ENCODE results near the gene TLX2.

The TLX2 gene

DNA sequence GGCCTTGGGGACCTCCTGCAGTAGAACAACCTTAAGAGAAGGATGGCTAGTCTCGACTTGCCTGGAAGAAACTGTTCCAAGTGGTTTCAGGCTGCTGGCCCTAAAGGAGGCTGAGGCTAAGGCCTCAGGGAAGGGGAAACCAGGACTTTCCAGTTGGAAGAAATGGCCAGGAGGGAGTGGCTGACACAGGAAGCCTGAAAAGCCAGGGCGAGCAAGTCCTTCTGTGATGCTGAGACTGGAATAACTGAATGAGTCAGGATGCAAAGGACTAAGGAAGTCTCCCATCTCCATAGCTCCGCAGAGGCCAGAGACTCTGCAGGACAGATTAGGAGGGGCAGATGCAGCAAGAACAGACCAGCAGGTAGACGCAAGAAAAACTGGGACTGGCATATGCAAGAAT, 22.9 kb downstream of the TLX2 start:
- ATAC-seq (ENCODE audit: insufficient read depth, low read depth) (no peak), DNase-seq (no peak)
- no peaks in the 10 kb centered on the region for H3K4me1 ChIP-seq (ENCODE audit: insufficient read depth, low read length)
- H2AFZ ChIP-seq (ENCODE audit: low read depth, low read length), result no peak overlapping the region
- H3K79me2 ChIP-seq (ENCODE audit: insufficient read depth, low read length), result no peaks in the 10 kb centered on the region
- H3K9me3 ChIP-seq (ENCODE audit: insufficient read depth, low read length, severe bottlenecking), result no peaks in the 10 kb centered on the region
- no peak overlapping the region for H3K9ac ChIP-seq (ENCODE audit: low read depth, low read length)
- H3K4me2 ChIP-seq (ENCODE audit: insufficient read depth, low read length), result no peak overlapping the region
- H3K36me3 ChIP-seq (ENCODE audit: insufficient read depth, low read length), result peaks cover 16% of the 10 kb centered on the region
- no peak overlapping the region for H3K27ac ChIP-seq (ENCODE audit: low read length)
- H3K27me3 ChIP-seq (ENCODE audit: insufficient read depth, low read length, poor library complexity), result peaks cover 5% of the 10 kb centered on the region
- H3K4me3 ChIP-seq (ENCODE audit: low read depth in 1 of 2, low read length in 2 of 2), result no peak overlapping the region
- H4K20me1 ChIP-seq (ENCODE audit: insufficient read depth, low read length), result no peaks in the 10 kb centered on the region
- TF ChIP-seq CTCF (IDR thresholded peaks at IDR 0.05; ENCODE audit: borderline replicate concordance, extremely low read depth, low read length, poor library complexity, severe bottlenecking) (no peak), EZH2 (IDR thresholded peaks at IDR 0.05; ENCODE audit: borderline replicate concordance, low read depth, low read length, severe bottlenecking) (no peak)

DNA sequence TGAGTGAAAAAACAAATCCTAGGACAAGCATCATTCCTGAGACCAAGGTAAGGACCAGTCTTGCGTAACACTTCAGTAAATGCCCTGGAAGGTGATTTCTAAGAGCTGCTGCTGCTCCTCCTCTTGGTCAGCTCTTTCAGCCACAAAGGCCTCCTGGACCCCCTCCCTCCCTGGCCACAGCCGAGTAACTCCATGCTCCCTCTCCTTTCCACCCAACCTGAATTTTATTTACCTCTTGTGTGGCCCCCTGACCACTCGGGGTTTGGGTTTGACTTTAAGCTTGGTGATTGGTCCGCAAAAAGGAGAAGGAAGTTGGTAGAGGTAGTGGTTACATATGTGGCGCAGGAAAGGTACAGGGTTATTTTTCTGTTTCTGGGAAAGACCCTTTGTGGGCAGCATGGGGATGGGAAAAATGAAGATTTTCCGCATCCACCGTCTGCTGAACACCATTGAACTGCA, 24.7 kb downstream of the TLX2 start:
- H3K4me2 ChIP-seq (ENCODE audit: insufficient read depth, low read length), result no peak overlapping the region
- H3K4me3 ChIP-seq (ENCODE audit: low read depth in 1 of 2, low read length in 2 of 2), result no peak overlapping the region
- peaks cover 5% of the 10 kb centered on the region for H3K27me3 ChIP-seq (ENCODE audit: insufficient read depth, low read length, poor library complexity)
- no peak overlapping the region for H3K27ac ChIP-seq (ENCODE audit: low read length)
- TF ChIP-seq EZH2 (IDR thresholded peaks at IDR 0.05; ENCODE audit: borderline replicate concordance, low read depth, low read length, severe bottlenecking), result no peak
- TF ChIP-seq CTCF (IDR thresholded peaks at IDR 0.05; ENCODE audit: borderline replicate concordance, extremely low read depth, low read length, poor library complexity, severe bottlenecking), result no peak
- H3K79me2 ChIP-seq (ENCODE audit: insufficient read depth, low read length), result no peaks in the 10 kb centered on the region
- H2AFZ ChIP-seq (ENCODE audit: low read depth, low read length), result no peak overlapping the region
- no peak for ATAC-seq (ENCODE audit: insufficient read depth, low read depth)
- H3K9ac ChIP-seq (ENCODE audit: low read depth, low read length), result no peak overlapping the region
- no peak for DNase-seq
- H3K36me3 ChIP-seq (ENCODE audit: insufficient read depth, low read length), result no peaks in the 10 kb centered on the region
- no peaks in the 10 kb centered on the region for H4K20me1 ChIP-seq (ENCODE audit: insufficient read depth, low read length)
- H3K9me3 ChIP-seq (ENCODE audit: insufficient read depth, low read length, severe bottlenecking), result no peaks in the 10 kb centered on the region
- H3K4me1 ChIP-seq (ENCODE audit: insufficient read depth, low read length), result no peaks in the 10 kb centered on the region

DNA sequence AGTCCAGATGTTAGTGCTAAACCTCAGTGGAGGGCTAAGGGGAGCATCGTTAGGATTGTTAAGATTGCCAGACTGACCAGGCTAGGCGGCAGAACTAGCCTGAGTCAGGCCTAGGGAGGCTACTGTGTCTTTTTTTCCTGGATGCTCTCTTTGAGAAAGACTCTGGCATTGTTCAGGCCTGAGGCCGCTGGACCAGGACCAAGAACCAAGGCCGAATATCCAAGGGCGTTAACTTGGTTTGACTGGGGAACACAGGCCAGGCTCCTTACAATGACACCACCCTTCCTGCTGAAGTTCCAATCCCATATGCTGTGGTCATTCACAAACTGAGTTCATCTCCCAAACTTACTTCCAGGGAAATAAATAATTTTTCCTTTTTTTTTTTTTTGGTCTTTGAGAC, 26.0 kb downstream of the TLX2 start:
- H3K27me3 ChIP-seq (ENCODE audit: insufficient read depth, low read length, poor library complexity), result peaks cover 5% of the 10 kb centered on the region
- no peak for TF ChIP-seq CTCF (IDR thresholded peaks at IDR 0.05; ENCODE audit: borderline replicate concordance, extremely low read depth, low read length, poor library complexity, severe bottlenecking)
- no peak for TF ChIP-seq EZH2 (IDR thresholded peaks at IDR 0.05; ENCODE audit: borderline replicate concordance, low read depth, low read length, severe bottlenecking)
- H3K36me3 ChIP-seq (ENCODE audit: insufficient read depth, low read length), result no peaks in the 10 kb centered on the region
- H3K79me2 ChIP-seq (ENCODE audit: insufficient read depth, low read length), result no peaks in the 10 kb centered on the region
- DNase-seq (no peak), ATAC-seq (ENCODE audit: insufficient read depth, low read depth) (no peak)
- H2AFZ ChIP-seq (ENCODE audit: low read depth, low read length), result no peak overlapping the region
- H3K27ac ChIP-seq (ENCODE audit: low read length), result no peak overlapping the region
- no peaks in the 10 kb centered on the region for H3K9me3 ChIP-seq (ENCODE audit: insufficient read depth, low read length, severe bottlenecking)
- no peak overlapping the region for H3K4me3 ChIP-seq (ENCODE audit: low read depth in 1 of 2, low read length in 2 of 2)
- no peaks in the 10 kb centered on the region for H4K20me1 ChIP-seq (ENCODE audit: insufficient read depth, low read length)
- H3K9ac ChIP-seq (ENCODE audit: low read depth, low read length), result no peak overlapping the region
- no peaks in the 10 kb centered on the region for H3K4me1 ChIP-seq (ENCODE audit: insufficient read depth, low read length)
- no peak overlapping the region for H3K4me2 ChIP-seq (ENCODE audit: insufficient read depth, low read length)

GRCh38 chr2:74542978-74543377, 28.7 kb downstream of the TLX2 start:
- no peak overlapping the region for H3K9ac ChIP-seq (ENCODE audit: low read depth, low read length)
- no peak overlapping the region for H3K4me2 ChIP-seq (ENCODE audit: insufficient read depth, low read length)
- no peaks in the 10 kb centered on the region for H3K36me3 ChIP-seq (ENCODE audit: insufficient read depth, low read length)
- H2AFZ ChIP-seq (ENCODE audit: low read depth, low read length), result no peak overlapping the region
- peaks cover 4% of the 10 kb centered on the region for H3K27me3 ChIP-seq (ENCODE audit: insufficient read depth, low read length, poor library complexity)
- H3K4me3 ChIP-seq (ENCODE audit: low read depth in 1 of 2, low read length in 2 of 2), result no peak overlapping the region
- H3K9me3 ChIP-seq (ENCODE audit: insufficient read depth, low read length, severe bottlenecking), result no peaks in the 10 kb centered on the region
- H3K4me1 ChIP-seq (ENCODE audit: insufficient read depth, low read length), result no peaks in the 10 kb centered on the region
- DNase-seq (no peak), ATAC-seq (ENCODE audit: insufficient read depth, low read depth) (no peak)
- H4K20me1 ChIP-seq (ENCODE audit: insufficient read depth, low read length), result no peaks in the 10 kb centered on the region
- H3K79me2 ChIP-seq (ENCODE audit: insufficient read depth, low read length), result no peaks in the 10 kb centered on the region
- TF ChIP-seq CTCF (IDR thresholded peaks at IDR 0.05; ENCODE audit: borderline replicate concordance, extremely low read depth, low read length, poor library complexity, severe bottlenecking) (no peak), EZH2 (IDR thresholded peaks at IDR 0.05; ENCODE audit: borderline replicate concordance, low read depth, low read length, severe bottlenecking) (no peak)
- H3K27ac ChIP-seq (ENCODE audit: low read length), result no peak overlapping the region
